ENCODE measurements around the gene POP5.

- TF ChIP-seq CTCF (IDR thresholded peaks at IDR 0.05; ENCODE audit: insufficient read depth, low read length), result no peak
- TF ChIP-seq SPI1 (IDR thresholded peaks at IDR 0.05; ENCODE audit: borderline replicate concordance, low read depth), result no peak
- TF ChIP-seq GABPA (IDR thresholded peaks at IDR 0.05; ENCODE audit: low read depth), result no peak
- no peak for TF ChIP-seq POLR2AphosphoS5 (IDR thresholded peaks at IDR 0.05; ENCODE audit: low read depth)
Measured at GRCh38 chr12:120588948-120589930, 8.0 kb upstream of the POP5 start.

All from HL-60 (cell line).